ENCODE results near the gene NAA25. TPM values are rescaled to one million over a fixed set of nuclear protein-coding genes. Genes with fewer than 3 reads are reported as not detected.
A peak's percentile ranks its signal among the peaks of the same experiment; 100 is the strongest.

Gene NAA25
- total and polyA plus RNA-seq, 8 donors, result 17.3 to 33.9 (median 25.9) TPM

DNA sequence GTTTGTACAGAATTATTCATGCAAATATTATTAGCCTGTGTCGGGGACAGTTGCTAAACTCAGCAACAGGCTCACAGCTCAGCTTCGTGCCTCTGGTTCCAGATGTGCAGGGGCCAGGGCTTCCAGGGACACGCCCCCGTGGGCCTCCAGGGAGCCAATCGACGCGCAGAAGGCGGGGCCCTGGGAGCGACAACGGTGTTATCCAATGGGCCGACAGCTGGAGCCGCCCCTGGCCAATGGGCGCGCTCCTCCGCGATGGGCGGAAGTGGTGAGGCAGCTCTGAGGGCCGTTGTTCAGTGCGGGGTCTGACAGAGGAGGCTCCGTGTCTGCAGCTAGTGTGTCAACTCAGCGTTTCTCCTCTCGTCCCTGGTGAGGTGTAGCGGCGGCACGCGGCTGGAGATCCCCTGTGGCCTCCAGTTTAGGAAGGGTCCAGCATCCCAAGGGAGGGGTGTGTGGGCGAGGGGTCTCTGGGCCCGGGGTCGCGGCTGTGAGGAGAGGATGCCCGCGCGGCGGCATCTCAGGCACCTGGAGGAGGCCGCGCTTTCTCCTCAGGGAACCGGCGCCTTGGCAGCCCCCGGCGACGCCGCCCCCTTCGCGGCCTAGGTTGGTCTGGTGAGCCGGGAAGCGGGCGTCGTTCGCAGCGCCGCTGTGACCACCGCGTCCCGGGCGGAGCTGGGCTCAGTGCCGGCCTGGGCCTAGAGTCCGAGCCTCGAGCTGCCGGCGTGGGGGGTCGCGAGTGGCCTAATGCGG is 16.8 kb upstream of the NAA25 start, which contains the start of gene TRAFD1:
Gene TRAFD1, plus strand, starts transcription at position 311 of the 750 bp plus-strand sequence. CDS start 4,963 bp downstream, outside the sequence.
- no peaks in the 10 kb centered on the region for H3K9me3 ChIP-seq
- H3K4me3 ChIP-seq, result peak within 1 kb of the TSS; percentile 92 to 97
- peak; percentile 98 for ATAC-seq
- H3K27me3 ChIP-seq, result no peaks in the 10 kb centered on the region
- H3K27ac ChIP-seq, result peak within 1 kb of the TSS; percentile 93 to 95
- peak; percentile 94 to 98 (median 96) for DNase-seq
- no peaks in the 10 kb centered on the region for H3K36me3 ChIP-seq
- TF ChIP-seq, protein P1, sequence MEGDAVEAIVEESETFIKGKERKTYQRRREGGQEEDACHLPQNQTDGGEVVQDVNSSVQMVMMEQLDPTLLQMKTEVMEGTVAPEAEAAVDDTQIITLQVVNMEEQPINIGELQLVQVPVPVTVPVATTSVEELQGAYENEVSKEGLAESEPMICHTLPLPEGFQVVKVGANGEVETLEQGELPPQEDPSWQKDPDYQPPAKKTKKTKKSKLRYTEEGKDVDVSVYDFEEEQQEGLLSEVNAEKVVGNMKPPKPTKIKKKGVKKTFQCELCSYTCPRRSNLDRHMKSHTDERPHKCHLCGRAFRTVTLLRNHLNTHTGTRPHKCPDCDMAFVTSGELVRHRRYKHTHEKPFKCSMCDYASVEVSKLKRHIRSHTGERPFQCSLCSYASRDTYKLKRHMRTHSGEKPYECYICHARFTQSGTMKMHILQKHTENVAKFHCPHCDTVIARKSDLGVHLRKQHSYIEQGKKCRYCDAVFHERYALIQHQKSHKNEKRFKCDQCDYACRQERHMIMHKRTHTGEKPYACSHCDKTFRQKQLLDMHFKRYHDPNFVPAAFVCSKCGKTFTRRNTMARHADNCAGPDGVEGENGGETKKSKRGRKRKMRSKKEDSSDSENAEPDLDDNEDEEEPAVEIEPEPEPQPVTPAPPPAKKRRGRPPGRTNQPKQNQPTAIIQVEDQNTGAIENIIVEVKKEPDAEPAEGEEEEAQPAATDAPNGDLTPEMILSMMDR (IDR thresholded peaks at IDR 0.05), result no peak
- H3K4me1 ChIP-seq, result peaks cover 27 to 63% of the 10 kb centered on the region in 2 donors
- intact Hi-C loops (cut with DNase I), result no loop called here

- DNase-seq, result no peak
- Histone ChIP-seq H3K27me3 (no peaks in the 10 kb centered on the region), H3K27ac (peak overlapping the region in 1 of 2 donors; percentile 93), H3K4me1 (peaks cover 22 to 57% of the 10 kb centered on the region in 2 donors), H3K9me3 (no peaks in the 10 kb centered on the region), H3K36me3 (no peaks in the 10 kb centered on the region), H3K4me3 (peak overlapping the region in 1 of 2 donors; percentile 92)
- ATAC-seq, result no peak
- intact Hi-C loops (cut with DNase I), result no loop called here
- TF ChIP-seq, protein P1 (IDR thresholded peaks at IDR 0.05), result no peak
Measured at GRCh38 chr12:112124918-112125249, 16.3 kb upstream of the NAA25 start.

DNA sequence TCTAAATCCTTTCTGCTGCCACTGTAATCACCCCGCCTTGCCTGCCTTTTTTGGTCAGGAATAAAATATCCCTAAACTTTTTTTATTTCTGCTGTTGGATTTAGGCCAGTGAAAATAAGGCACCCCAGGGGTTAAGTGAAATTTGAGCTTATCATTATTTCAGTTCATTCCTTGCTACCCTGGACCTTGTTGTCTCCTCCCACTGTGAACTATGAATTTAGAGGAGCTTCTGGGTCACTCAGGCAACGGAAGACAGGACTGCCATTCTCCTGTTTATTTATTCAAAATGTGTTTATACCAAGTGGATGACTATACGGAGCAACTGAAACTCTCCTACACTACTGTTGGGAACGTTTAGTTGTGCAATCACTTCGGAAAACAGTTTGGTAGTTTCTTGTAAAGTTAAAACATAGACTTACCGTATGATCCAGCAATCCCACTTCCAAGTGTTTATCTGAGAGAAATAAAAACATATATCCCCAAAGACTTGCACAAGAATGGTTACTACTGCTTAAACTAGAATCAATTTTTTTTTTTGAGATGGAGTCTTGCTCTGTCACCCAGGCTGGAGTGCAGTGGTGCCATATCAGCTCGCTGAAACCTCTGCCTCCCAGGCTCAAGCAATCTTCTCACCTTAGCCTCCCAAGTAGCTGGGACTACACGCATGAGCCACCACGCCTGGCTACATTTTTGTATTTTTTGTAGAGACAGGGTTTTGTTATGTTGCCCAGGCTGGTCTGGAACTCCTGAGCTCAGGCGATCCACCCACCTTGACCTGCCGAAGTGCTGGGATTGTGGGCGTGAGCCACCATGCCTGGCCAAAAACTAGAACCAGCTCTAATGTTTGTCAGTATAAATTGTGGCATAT is 14.5 kb upstream of the NAA25 start:
- Histone ChIP-seq H3K4me3 (no peak overlapping the region), H3K36me3 (no peaks in the 10 kb centered on the region), H3K4me1 (peaks cover 14 to 54% of the 10 kb centered on the region in 2 donors), H3K9me3 (no peaks in the 10 kb centered on the region), H3K27me3 (no peaks in the 10 kb centered on the region), H3K27ac (peak overlapping the region; percentile 69 to 80)
- intact Hi-C loops (cut with DNase I), result no loop called here
- TF ChIP-seq, protein P1 (IDR thresholded peaks at IDR 0.05), result no peak
- DNase-seq (no peak), ATAC-seq (peak; percentile 5)

GRCh38 chr12:112121780-112122565 is 13.4 kb upstream of the NAA25 start:
- Histone ChIP-seq H3K9me3 (no peaks in the 10 kb centered on the region), H3K27me3 (no peaks in the 10 kb centered on the region), H3K36me3 (no peaks in the 10 kb centered on the region), H3K4me1 (peaks cover 14 to 53% of the 10 kb centered on the region in 2 donors), H3K27ac (peak overlapping the region; percentile 69 to 80), H3K4me3 (no peak overlapping the region)
- peak in 2 of 4 donors; percentile 80 to 83 for DNase-seq
- intact Hi-C loops (cut with DNase I), result no loop called here
- peak; percentile 33 for ATAC-seq
- TF ChIP-seq, protein P1 (IDR thresholded peaks at IDR 0.05), result no peak

Data from left lung (tissue), 10 donors.